Stromal cell of bone marrow (primary cell): ENCODE measurements around the gene TRAIP.
"Not testable (repeated sequence)": the region's sequence is repeated elsewhere in the genome, so short reads cannot be mapped to it uniquely, and the experiment has no call there.

ENCODE experiments used
- DNase-seq: peaks from one replicate; pipeline ENCODE4 v3.0.0-alpha.2; 2012; ENCODE audit warnings: low read depth

Gene TRAIP

GRCh38 chr3:49856181-49857005, at the start of gene TRAIP:
TSS of gene TRAIP (minus strand) at chr3:49856564. CDS start at chr3:49856453, 111 bp downstream.
- DNase-seq: peak; percentile 79

GRCh38 chr3:49904448-49904847, 48.1 kb upstream of the TRAIP start:
- not testable (repeated sequence) for DNase-seq

- DNase-seq: no peak
These were observed 47.4 kb upstream of the TRAIP start, which contains the start of gene MST1R for GRCh38 chr3:49903451-49904424. TSS of gene MST1R (minus strand) at chr3:49903873. CDS start at chr3:49903609, 264 bp downstream.

- no peak for DNase-seq
These were observed 46.4 kb upstream of the TRAIP start for GRCh38 chr3:49902511-49903345.

GRCh38 chr3:49901366-49902339, 45.3 kb upstream of the TRAIP start:
- no peak for DNase-seq

GRCh38 chr3:49900491-49901153, 44.3 kb upstream of the TRAIP start:
- peak; percentile 29 for DNase-seq

GRCh38 chr3:49899815-49900214, 43.5 kb upstream of the TRAIP start:
- no peak for DNase-seq

GRCh38 chr3:49898991-49899390, 42.6 kb upstream of the TRAIP start:
- DNase-seq: no peak

GRCh38 chr3:49896345-49896744, 40.0 kb upstream of the TRAIP start:
- DNase-seq: no peak

GRCh38 chr3:49895791-49896190, 39.4 kb upstream of the TRAIP start:
- DNase-seq: no peak

GRCh38 chr3:49889296-49889695, 32.9 kb upstream of the TRAIP start:
- no peak for DNase-seq

GRCh38 chr3:49886922-49887265, 30.5 kb upstream of the TRAIP start:
- no peak for DNase-seq

- DNase-seq: no peak
These were observed 27.6 kb upstream of the TRAIP start for GRCh38 chr3:49883998-49884397.

- no peak for DNase-seq
These were observed 25.8 kb upstream of the TRAIP start for GRCh38 chr3:49882166-49882565.

GRCh38 chr3:49880581-49881315, 24.4 kb upstream of the TRAIP start:
- DNase-seq: no peak

- DNase-seq: no peak
These were observed 23.4 kb upstream of the TRAIP start for GRCh38 chr3:49879721-49880120.

GRCh38 chr3:49878686-49879085, 22.3 kb upstream of the TRAIP start:
- no peak for DNase-seq

- no peak for DNase-seq
These were observed 21.4 kb upstream of the TRAIP start for GRCh38 chr3:49877716-49878115.

GRCh38 chr3:49876567-49876966, 20.2 kb upstream of the TRAIP start:
- no peak for DNase-seq
